Renal pelvis (tissue), 4 donors: ENCODE data around the gene HCRT. TPM values are rescaled to one million over a fixed set of nuclear protein-coding genes. Genes with fewer than 3 reads are reported as not detected.
"Not testable (repeated sequence)": the region's sequence is repeated elsewhere in the genome, so short reads cannot be mapped to it uniquely, and the experiment has no call there.

Source experiments
- DNase-seq: peaks from one replicate; pipeline ENCODE4 v3.0.0-alpha.2; 2013
- polyA plus RNA-seq, 3 donors: library from polyadenylated mRNA; unstranded; fragments of 120-200 nt; gene quantifications; one replicate each; pipeline ENCODE4 v1.2.1, GENCODE V29; 2013; ENCODE audit not compliant: insufficient read length in 3 of 3

The HCRT gene
- polyA plus RNA-seq, 3 donors: not detected

DNA sequence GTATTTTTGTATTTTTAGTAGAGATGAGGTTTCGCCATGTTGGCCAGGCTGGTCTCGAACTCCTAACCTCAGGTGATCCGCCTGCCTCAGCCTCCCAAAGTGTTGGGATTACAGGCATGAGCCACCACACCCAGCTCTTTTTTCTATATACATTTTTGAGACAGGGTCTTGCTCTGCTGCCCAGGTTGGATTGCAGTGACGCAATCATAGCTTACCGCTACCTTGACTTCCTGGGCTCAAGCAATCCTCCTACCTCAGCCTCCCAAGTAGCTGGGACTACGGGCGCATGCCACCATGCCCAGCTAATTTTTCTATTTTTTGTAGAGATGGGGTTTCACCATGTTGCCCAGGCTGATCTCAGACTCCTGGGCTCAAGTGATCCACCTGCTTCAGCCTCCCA is 44.6 kb downstream of the HCRT start:
- not testable (repeated sequence) for DNase-seq

DNA sequence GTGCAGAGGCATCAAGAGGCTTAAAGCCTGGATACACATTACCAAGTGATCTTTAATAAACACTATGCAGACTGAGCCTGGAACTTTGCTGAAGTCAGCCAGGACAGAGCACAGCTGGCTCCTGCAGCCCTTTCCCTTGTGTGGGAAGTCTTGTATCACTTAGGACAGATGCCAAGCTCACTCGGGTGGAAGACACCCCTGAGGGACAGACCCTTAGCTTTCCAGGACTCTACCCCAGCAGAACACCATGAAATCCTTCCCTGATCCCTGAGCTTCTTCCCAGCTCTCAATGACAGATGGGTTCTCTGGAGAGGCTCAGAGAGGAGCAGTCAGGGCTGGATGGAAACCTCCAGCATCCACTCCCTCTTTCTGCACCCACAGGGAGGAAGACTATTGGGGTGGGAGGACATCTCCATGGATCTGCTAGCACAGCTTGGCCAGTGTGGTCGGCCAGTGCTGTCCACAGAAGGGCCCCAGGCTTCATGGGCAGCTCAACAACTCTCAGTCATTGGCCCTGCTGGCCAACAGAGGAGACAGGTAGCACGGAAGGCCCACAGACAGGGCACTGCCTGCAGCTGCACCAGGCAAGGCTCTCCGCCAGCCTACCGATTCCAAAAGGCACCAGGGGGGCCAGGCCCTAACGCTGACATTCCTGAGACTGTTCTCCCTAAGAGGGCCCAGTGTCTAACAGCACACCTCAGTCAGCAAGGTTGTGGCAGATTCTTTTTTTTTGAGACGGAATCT is 46.3 kb downstream of the HCRT start:
- DNase-seq: no peak

DNA sequence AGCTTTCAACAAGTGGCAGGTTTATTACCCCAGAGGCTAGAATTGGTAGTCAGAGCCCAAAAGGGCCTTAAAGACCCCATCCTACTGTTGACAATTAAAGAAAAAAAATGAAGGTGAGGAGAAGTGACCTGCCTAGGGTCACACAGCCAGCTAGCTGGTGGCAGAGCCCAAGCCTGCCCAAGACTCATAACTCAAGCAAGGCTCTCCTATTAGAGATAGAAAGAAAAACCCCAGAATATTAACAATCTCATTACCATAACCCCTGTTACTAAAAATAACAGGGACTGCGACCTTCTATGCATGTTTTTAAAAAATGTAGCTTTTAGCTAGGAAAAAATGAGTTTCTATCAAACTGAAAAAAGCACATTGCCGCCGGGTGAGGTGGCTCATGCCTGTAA is 48.6 kb downstream of the HCRT start:
- DNase-seq: no peak

DNA sequence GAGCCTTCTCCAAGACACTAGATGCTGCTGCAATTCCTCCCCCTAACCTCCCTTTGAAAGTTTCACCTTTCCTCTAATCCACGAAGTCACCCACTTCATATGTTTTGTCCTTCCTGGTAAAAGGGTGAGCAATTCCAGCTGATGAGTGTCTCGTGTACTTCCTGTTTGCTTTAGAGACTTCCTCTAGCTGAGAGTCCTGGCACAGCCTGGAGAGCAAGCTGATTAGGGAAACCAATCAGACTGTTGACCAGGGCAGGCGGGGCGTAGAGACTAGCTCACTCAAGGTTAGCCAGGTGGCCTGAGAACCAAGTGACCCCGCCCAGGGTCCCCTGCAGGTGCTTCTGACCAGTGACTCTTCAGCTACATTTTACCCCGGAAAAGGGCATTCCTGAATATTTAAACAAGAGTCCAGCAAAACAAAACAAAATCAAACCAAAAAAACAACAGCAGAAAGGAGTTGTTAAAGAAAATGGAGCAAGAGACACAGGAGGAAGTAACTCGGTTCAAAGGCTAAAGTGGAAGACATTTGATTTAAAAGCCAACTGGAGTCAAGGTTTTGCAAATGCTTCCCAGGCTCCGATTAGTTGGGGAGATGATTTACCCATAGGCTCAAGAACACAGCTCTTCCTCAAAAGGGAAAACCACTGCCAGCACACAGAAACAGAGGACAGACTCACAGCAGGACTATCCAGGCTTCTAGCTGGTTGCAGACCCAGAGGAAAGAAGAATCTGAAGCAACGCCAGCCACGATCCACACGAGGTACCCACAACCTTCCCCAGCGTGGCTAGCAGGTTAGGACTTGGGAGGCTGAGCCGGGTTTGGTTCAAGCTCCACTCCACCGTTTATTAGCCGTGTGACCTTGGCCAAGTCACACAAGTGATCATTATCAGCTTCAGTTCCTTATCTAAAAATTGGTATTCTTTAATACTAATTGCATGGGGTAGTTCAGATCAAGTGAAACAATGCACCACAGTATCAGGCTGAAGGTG is 49.3 kb downstream of the HCRT start:
- no peak for DNase-seq

DNA sequence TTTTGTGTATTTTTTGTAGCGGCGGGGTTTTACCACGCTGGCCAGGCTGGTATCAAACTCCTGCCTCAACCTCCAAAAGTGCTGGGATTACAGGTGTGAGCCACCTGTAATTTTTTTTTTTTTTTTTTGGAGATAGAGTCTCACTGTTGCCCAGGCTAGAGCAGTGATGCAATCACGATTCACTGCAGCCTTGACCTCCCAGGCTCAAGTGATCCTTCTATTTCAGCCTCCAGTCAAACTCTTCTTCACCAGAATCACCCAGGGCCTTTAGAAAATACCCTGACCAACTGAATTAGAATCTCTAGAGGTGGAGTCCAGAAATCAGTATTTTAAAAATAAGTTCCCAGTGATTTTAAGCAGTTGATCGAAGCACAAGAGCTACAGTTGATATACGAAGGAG is 50.1 kb downstream of the HCRT start:
- no peak for DNase-seq

Other genes with a start within 250 kb of the HCRT start
- gene CNP, start 218.7 kb downstream of the HCRT start, polyA plus RNA-seq: 10 to 100 TPM; 68.3 to 81.0 (median 77.0) TPM
- gene DNAJC7, start 168.0 kb downstream of the HCRT start, polyA plus RNA-seq: 100 to 1,000 TPM; 140 to 165 (median 150) TPM
- gene NKIRAS2, start 165.4 kb downstream of the HCRT start, polyA plus RNA-seq: 10 to 100 TPM; 54.6 to 58.4 (median 57.2) TPM
- gene C17orf113, start 134.9 kb downstream of the HCRT start, polyA plus RNA-seq: 1 to 10 TPM; 3.8 to 6.2 (median 5.5) TPM
- gene ZNF385C, start 87.0 kb downstream of the HCRT start, polyA plus RNA-seq: 1 to 10 TPM; 6.3 to 9.0 (median 6.9) TPM
- gene DHX58, start 72.7 kb downstream of the HCRT start, polyA plus RNA-seq: 10 to 100 TPM in 1 of 3 donors, 1 to 10 TPM in 2; 8.6 to 11.2 (median 9.3) TPM
- gene KAT2A, start 64.1 kb downstream of the HCRT start, polyA plus RNA-seq: 10 to 100 TPM; 64.7 to 73.3 (median 71.1) TPM
- under 1 TPM; 0.30 to 0.50 (median 0.49) TPM for gene HSPB9, start 62.6 kb downstream of the HCRT start, polyA plus RNA-seq
- gene RAB5C, start 30.5 kb downstream of the HCRT start, polyA plus RNA-seq: 100 to 1,000 TPM; 141 to 155 (median 153) TPM
- under 1 TPM; 0.04 to 0.10 (median 0.04) TPM for gene KCNH4, start 4.3 kb downstream of the HCRT start, polyA plus RNA-seq
- 10 to 100 TPM; 18.4 to 21.9 (median 19.3) TPM for gene GHDC, start 9.0 kb upstream of the HCRT start, polyA plus RNA-seq
- gene STAT5B, start 90.9 kb upstream of the HCRT start, polyA plus RNA-seq: 10 to 100 TPM; 37.5 to 52.7 (median 49.5) TPM
- gene STAT5A, start 103.0 kb upstream of the HCRT start, polyA plus RNA-seq: 1 to 10 TPM; 4.9 to 7.6 (median 6.0) TPM
- 10 to 100 TPM; 51.6 to 65.4 (median 65.2) TPM for gene STAT3, start 203.0 kb upstream of the HCRT start, polyA plus RNA-seq
- gene CAVIN1, start 237.8 kb upstream of the HCRT start, polyA plus RNA-seq: 10 to 100 TPM; 55.7 to 69.0 (median 59.8) TPM